Measurements from ENCODE around the gene SNORC.

SNORC gene

DNA sequence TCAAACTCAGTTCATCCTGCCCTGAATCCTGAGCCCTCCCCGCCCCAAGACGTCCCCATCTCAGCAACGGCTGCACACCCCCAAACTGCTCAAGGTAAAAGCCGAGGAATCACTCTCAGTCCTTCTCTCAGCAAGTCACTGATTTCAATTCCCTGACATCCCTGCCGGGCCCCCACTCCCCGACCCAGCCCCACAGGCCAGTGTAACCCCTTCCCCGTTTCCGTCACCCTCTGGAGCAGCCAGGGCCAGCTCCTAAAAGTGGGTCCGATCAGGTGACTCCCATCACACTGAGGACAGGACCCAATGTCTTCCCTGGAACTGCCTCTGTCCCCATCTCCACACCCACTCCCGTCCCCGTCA is 20.5 kb downstream of the SNORC start:
- Histone ChIP-seq H3K27ac (ENCODE audit: low read depth, low read length) (no peak overlapping the region), H3K27me3 (ENCODE audit: low read length) (no peaks in the 10 kb centered on the region), H3F3A (ENCODE audit: insufficient read depth) (no peaks in the 10 kb centered on the region), H3K9me3 (ENCODE audit: insufficient read depth, low read length) (no peaks in the 10 kb centered on the region), H2AFZ (ENCODE audit: low read depth, low read length, severe bottlenecking) (no peak overlapping the region), H3K9ac (ENCODE audit: low read length) (no peak overlapping the region), H3K79me2 (ENCODE audit: insufficient read depth, low read length) (no peaks in the 10 kb centered on the region), H3K36me3 (ENCODE audit: low read length) (no peaks in the 10 kb centered on the region), H3K9me2 (replicated peaks; ENCODE audit: insufficient read depth, low read length) (no peaks in the 10 kb centered on the region), H3K4me3 (ENCODE audit: insufficient read depth, low read length, poor library complexity, severe bottlenecking) (no peak overlapping the region), H3K4me2 (ENCODE audit: low read depth, low read length, poor library complexity, severe bottlenecking) (no peak overlapping the region), H4K20me1 (ENCODE audit: low read depth, low read length) (no peaks in the 10 kb centered on the region)
- no peak for TF ChIP-seq EZH2phosphoT487 (conservative IDR thresholded peaks at IDR 0.05; ENCODE audit: low read length)
- TF ChIP-seq, protein P1, sequence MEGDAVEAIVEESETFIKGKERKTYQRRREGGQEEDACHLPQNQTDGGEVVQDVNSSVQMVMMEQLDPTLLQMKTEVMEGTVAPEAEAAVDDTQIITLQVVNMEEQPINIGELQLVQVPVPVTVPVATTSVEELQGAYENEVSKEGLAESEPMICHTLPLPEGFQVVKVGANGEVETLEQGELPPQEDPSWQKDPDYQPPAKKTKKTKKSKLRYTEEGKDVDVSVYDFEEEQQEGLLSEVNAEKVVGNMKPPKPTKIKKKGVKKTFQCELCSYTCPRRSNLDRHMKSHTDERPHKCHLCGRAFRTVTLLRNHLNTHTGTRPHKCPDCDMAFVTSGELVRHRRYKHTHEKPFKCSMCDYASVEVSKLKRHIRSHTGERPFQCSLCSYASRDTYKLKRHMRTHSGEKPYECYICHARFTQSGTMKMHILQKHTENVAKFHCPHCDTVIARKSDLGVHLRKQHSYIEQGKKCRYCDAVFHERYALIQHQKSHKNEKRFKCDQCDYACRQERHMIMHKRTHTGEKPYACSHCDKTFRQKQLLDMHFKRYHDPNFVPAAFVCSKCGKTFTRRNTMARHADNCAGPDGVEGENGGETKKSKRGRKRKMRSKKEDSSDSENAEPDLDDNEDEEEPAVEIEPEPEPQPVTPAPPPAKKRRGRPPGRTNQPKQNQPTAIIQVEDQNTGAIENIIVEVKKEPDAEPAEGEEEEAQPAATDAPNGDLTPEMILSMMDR (IDR thresholded peaks at IDR 0.05; ENCODE audit: insufficient read depth, low read length, poor library complexity, severe bottlenecking): no peak

DNA sequence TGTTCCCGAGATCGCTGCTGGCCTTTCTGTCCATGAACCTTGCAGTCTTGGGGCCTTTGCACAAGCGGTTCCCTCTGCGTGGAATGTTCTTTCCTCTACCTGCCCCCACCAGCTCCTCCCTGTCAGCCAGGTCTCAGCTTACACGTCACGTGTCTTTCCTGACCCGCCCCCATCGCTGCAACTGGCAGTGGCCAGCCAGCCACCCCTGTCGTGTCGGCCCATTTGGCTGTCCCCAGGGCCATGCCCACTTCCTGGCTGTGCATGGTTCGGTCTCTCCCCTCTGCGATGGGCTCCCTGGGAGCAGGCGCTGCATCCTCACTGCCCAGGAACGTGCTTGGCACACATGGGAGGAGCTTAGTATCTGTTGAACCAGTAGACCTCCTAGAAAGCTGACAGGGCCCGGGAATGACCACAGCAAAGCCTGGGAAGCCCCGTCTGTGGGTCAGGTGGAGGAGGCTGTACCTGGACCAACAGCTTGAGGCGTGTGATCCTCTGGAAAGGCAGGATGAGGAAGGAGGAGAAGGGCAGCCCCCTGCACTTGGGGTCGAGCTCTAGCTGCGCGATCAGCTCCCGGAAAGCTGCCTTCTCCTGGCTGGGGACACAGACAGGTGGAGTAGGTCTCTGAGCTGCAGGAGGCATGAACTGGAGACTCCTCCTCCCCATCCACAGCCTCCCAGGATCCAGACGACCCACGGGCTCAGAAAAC is 21.0 kb downstream of the SNORC start:
- no peak overlapping the region for H3K4me2 ChIP-seq (ENCODE audit: low read depth, low read length, poor library complexity, severe bottlenecking)
- H3F3A ChIP-seq (ENCODE audit: insufficient read depth): no peaks in the 10 kb centered on the region
- TF ChIP-seq EZH2phosphoT487 (conservative IDR thresholded peaks at IDR 0.05; ENCODE audit: low read length): no peak
- TF ChIP-seq, protein P1 (IDR thresholded peaks at IDR 0.05; ENCODE audit: insufficient read depth, low read length, poor library complexity, severe bottlenecking): no peak
- H3K79me2 ChIP-seq (ENCODE audit: insufficient read depth, low read length): no peaks in the 10 kb centered on the region
- no peaks in the 10 kb centered on the region for H3K36me3 ChIP-seq (ENCODE audit: low read length)
- H4K20me1 ChIP-seq (ENCODE audit: low read depth, low read length): no peaks in the 10 kb centered on the region
- no peak overlapping the region for H3K9ac ChIP-seq (ENCODE audit: low read length)
- H3K9me3 ChIP-seq (ENCODE audit: insufficient read depth, low read length): no peaks in the 10 kb centered on the region
- no peak overlapping the region for H2AFZ ChIP-seq (ENCODE audit: low read depth, low read length, severe bottlenecking)
- no peaks in the 10 kb centered on the region for H3K27me3 ChIP-seq (ENCODE audit: low read length)
- H3K9me2 ChIP-seq (replicated peaks; ENCODE audit: insufficient read depth, low read length): no peaks in the 10 kb centered on the region
- H3K27ac ChIP-seq (ENCODE audit: low read depth, low read length): no peak overlapping the region
- no peak overlapping the region for H3K4me3 ChIP-seq (ENCODE audit: insufficient read depth, low read length, poor library complexity, severe bottlenecking)

DNA sequence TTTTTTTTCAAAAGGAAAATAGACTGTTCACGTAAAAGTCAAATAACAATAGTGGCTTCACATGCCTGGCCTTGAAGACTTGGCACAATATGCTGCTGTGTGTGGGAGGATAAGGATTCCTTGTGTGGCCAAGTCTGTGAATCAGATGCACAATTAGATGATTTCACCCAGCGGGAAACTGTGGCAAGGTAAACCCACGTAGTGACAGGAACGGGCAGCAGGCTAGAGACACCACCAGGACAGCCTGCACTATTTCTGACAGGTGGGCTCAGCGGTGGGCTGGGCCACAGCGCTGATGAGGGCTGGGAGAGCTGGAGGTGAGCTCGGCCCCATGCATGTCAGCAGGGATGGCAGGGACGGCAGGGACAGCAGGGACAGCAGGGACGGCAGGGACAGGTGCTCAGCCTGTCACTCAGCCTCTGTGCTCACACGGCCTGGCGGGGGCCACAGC is 21.6 kb downstream of the SNORC start:
- Histone ChIP-seq H4K20me1 (ENCODE audit: low read depth, low read length) (no peaks in the 10 kb centered on the region), H3K9me3 (ENCODE audit: insufficient read depth, low read length) (no peaks in the 10 kb centered on the region), H3K9ac (ENCODE audit: low read length) (no peak overlapping the region), H3K36me3 (ENCODE audit: low read length) (no peaks in the 10 kb centered on the region), H2AFZ (ENCODE audit: low read depth, low read length, severe bottlenecking) (no peak overlapping the region), H3K27ac (ENCODE audit: low read depth, low read length) (no peak overlapping the region), H3K27me3 (ENCODE audit: low read length) (no peaks in the 10 kb centered on the region), H3K4me2 (ENCODE audit: low read depth, low read length, poor library complexity, severe bottlenecking) (no peak overlapping the region), H3K9me2 (replicated peaks; ENCODE audit: insufficient read depth, low read length) (no peaks in the 10 kb centered on the region), H3K79me2 (ENCODE audit: insufficient read depth, low read length) (no peaks in the 10 kb centered on the region), H3F3A (ENCODE audit: insufficient read depth) (no peaks in the 10 kb centered on the region), H3K4me3 (ENCODE audit: insufficient read depth, low read length, poor library complexity, severe bottlenecking) (no peak overlapping the region)
- TF ChIP-seq EZH2phosphoT487 (conservative IDR thresholded peaks at IDR 0.05; ENCODE audit: low read length): no peak
- TF ChIP-seq, protein P1 (IDR thresholded peaks at IDR 0.05; ENCODE audit: insufficient read depth, low read length, poor library complexity, severe bottlenecking): no peak

Measured in SU-DHL-6 (cell line).